HepG2 (cell line): ENCODE measurements around the gene ZSWIM8. TPM values are rescaled to one million over a fixed set of nuclear protein-coding genes. Genes with fewer than 3 reads are reported as not detected.
A peak's percentile ranks its signal among the peaks of the same experiment; 100 is the strongest.

Experiments
- AGO2 ChIP-seq: fragments of 200-400 bp; formaldehyde crosslinking; optimal IDR thresholded peaks from 2 replicates; pipeline ENCODE3; 2017; ENCODE audit warnings: mild to moderate bottlenecking, low read depth, low read length, moderate library complexity
- ATRX ChIP-seq: sonication (generic); formaldehyde crosslinking; IDR thresholded peaks from 2 replicates; pipeline ENCODE4 v1.4.0; 2020; ENCODE audit warnings: missing genetic modification reagents, borderline replicate concordance
- ERF ChIP-seq: IDR thresholded peaks from 2 replicates; pipeline ENCODE4 v1.6.1; 2018; ENCODE audit warnings: missing biosample characterization, missing genetic modification reagents
- FOSL2 ChIP-seq: sonication (generic); formaldehyde crosslinking; IDR thresholded peaks from 2 replicates; pipeline ENCODE4 v1.4.0; 2020; ENCODE audit warnings: missing genetic modification reagents
- FOXA1 ChIP-seq, 2 experiments: fragments of 450-650 bp in 1 of 2; sonication (generic) in 1 of 2; formaldehyde crosslinking in 1 of 2; IDR thresholded peaks; 2 replicates each; pipeline versions ENCODE4 v1.4.0 to v1.6.1; 2016 to 2020; ENCODE audit warnings: missing genetic modification reagents in 1 of 2
- FOXA3 ChIP-seq: IDR thresholded peaks from 2 replicates; pipeline ENCODE4 v1.6.1; 2016; ENCODE audit warnings: missing genetic modification reagents, missing compliant biosample characterization
- GFI1 ChIP-seq: sonication (generic); formaldehyde crosslinking; IDR thresholded peaks from 2 replicates; pipeline ENCODE4 v1.5.0; 2020; ENCODE audit warnings: missing genetic modification reagents, mild to moderate bottlenecking, borderline replicate concordance
- GTF2F1 ChIP-seq: fragments of 150-350 bp; IDR thresholded peaks from 2 replicates; pipeline ENCODE4 v1.6.1; 2014; ENCODE audit warnings: low read length
- HDAC2 ChIP-seq: sonication (generic); formaldehyde crosslinking; IDR thresholded peaks from 2 replicates; pipeline ENCODE4 v1.4.0; 2020; ENCODE audit warnings: missing genetic modification reagents
- HNRNPK ChIP-seq: fragments of 200-400 bp; formaldehyde crosslinking; IDR thresholded peaks from 2 replicates; pipeline ENCODE4 v1.6.1; 2018; ENCODE audit warnings: low read length, low read depth, moderate library complexity, mild to moderate bottlenecking; ENCODE audit not compliant: poor library complexity, severe bottlenecking
- HNRNPLL ChIP-seq: fragments of 200-400 bp; formaldehyde crosslinking; IDR thresholded peaks from 2 replicates; pipeline ENCODE4 v1.6.1; 2017; ENCODE audit warnings: mild to moderate bottlenecking, low read depth, low read length; ENCODE audit not compliant: poor library complexity, severe bottlenecking
- HNRNPUL1 ChIP-seq: fragments of 200-400 bp; formaldehyde crosslinking; IDR thresholded peaks from 2 replicates; pipeline ENCODE4 v1.6.1; 2017; ENCODE audit warnings: low read depth, mild to moderate bottlenecking, low read length, moderate library complexity
- NFYC ChIP-seq: IDR thresholded peaks from 2 replicates; pipeline ENCODE4 v1.6.1; 2016; ENCODE audit warnings: missing genetic modification reagents, missing compliant biosample characterization
- PHF20 ChIP-seq: sonication (generic); formaldehyde crosslinking; IDR thresholded peaks from 2 replicates; pipeline ENCODE4 v1.5.0; 2020; ENCODE audit warnings: mild to moderate bottlenecking, missing genetic modification reagents
- RORA ChIP-seq: sonication (generic); formaldehyde crosslinking; IDR thresholded peaks from 2 replicates; pipeline ENCODE4 v1.5.0; 2020; ENCODE audit warnings: mild to moderate bottlenecking, missing genetic modification reagents, moderate library complexity
- SAP130 ChIP-seq: IDR thresholded peaks from 2 replicates; pipeline ENCODE4 v1.6.1; 2016; ENCODE audit warnings: low read depth
- SOX6 ChIP-seq, 2 experiments: fragments of 450-650 bp in 1 of 2; sonication (generic) in 1 of 2; formaldehyde crosslinking in 1 of 2; IDR thresholded peaks; 2 replicates each; pipeline versions ENCODE4 v1.4.0 to v1.6.1; 2017 to 2020; ENCODE audit warnings: antibody characterized with exemption in 1 of 2, mild to moderate bottlenecking in 1 of 2, missing genetic modification reagents in 1 of 2
- YY1 ChIP-seq: IDR thresholded peaks from 2 replicates; pipeline ENCODE4 v1.6.1; 2011; ENCODE audit warnings: low read length, low read depth, moderate library complexity, mild to moderate bottlenecking; ENCODE audit not compliant: insufficient read depth, insufficient replicate concordance
- ZNF143 ChIP-seq: sonication (generic); formaldehyde crosslinking; IDR thresholded peaks from 2 replicates; pipeline ENCODE4 v1.4.0; 2020; ENCODE audit warnings: missing genetic modification reagents
- ZNF331 ChIP-seq: sonication (generic); formaldehyde crosslinking; IDR thresholded peaks from 2 replicates; pipeline ENCODE4 v1.4.0; 2020; ENCODE audit warnings: missing genetic modification reagents
- ZNF552 ChIP-seq: sonication (generic); formaldehyde crosslinking; IDR thresholded peaks from 2 replicates; pipeline ENCODE4 v1.9.0; 2022; ENCODE audit warnings: missing genetic modification reagents, mild to moderate bottlenecking, borderline replicate concordance
- ZNF567 ChIP-seq: sonication (generic); formaldehyde crosslinking; IDR thresholded peaks from 2 replicates; pipeline ENCODE4 v1.8.1; 2023; ENCODE audit warnings: mild to moderate bottlenecking, missing genetic modification reagents, borderline replicate concordance
- ZNF574 ChIP-seq: sonication (generic); formaldehyde crosslinking; IDR thresholded peaks from 2 replicates; pipeline ENCODE4 v1.4.0; 2020; ENCODE audit warnings: missing genetic modification reagents
- ZNF850 ChIP-seq: sonication (generic); formaldehyde crosslinking; conservative IDR thresholded peaks from 2 replicates; pipeline ENCODE4 v1.9.0; 2021; ENCODE audit warnings: mild to moderate bottlenecking, missing genetic modification reagents
- polyA plus RNA-seq, 8 experiments: library from polyadenylated mRNA; depleted of rRNA in 3 of 8; stranded (reverse) in 7 of 8; unstranded in 1 of 8; fragments of >200 nt; fragmentation: Illumina TruSeq in 4 of 8; extraction: Trizol in 4 of 8; gene quantifications; 2 replicates each; pipeline versions ENCODE4 v1.2.1 to v1.2.3, GENCODE V29; 2011 to 2016; ENCODE audit warnings: low read depth in 4 of 8, missing spikeins in 1 of 8, mixed read lengths in 1 of 8; ENCODE audit not compliant: insufficient read depth in 1 of 8
- total RNA-seq, 5 experiments: library from RNA; depleted of rRNA; stranded (reverse); fragments of >200 nt; fragmentation: Illumina TruSeq; extraction: Trizol; gene quantifications; 2 replicates each; pipeline ENCODE4 v1.2.3, GENCODE V29; 2016; ENCODE audit warnings: low read depth in 1 of 5
- TF ChIP-seq, protein P1 (sequence below): sonication (generic); formaldehyde crosslinking; IDR thresholded peaks from 2 replicates; pipeline ENCODE4 v1.4.0; 2020; ENCODE audit warnings: missing genetic modification reagents

The ZSWIM8 gene
- total and polyA plus RNA-seq, 2 of the 13 experiments (the other 11 are each of a cell fraction or from before 2014, with no cell fraction given) = 39.9 to 98.2 TPM

DNA sequence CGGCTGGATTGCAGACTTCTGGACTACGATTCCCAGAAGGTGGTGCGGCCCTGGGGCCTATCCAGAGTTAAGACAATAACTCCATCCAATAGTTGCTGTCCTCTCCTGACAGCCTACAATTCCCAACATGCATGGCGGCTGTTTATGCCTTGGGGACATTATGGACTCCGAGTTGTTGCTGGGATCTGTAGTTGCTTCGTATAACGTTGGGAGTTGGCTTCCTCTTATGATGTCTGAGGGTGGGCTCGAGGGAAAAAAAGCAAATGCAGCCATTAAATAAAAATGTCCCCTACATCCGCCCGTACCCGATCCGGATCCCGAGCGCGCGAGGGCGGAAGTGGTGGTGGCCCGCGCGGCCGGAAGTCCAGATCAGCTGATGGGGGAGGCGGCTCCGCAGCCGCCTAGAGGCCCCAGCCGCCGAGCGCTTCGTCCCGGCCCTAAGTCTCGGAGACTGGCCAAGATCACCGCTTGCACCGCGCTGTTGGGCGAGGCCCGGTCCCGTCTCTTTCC is at the start of gene ZSWIM8 (continued):
- TF ChIP-seq ZNF850 = 0 out of 2 replicates have a peak, but pooled peaks have one; percentile 83
- peak; percentile 57; the same call in 1 of the 2 replicates for TF ChIP-seq HDAC2 (CRISPR knock-in tag)
- peak; percentile 79 for TF ChIP-seq FOXA3 (CRISPR knock-in tag)
- no peak for TF ChIP-seq HNRNPUL1
- peak; percentile 77 for TF ChIP-seq PHF20 (CRISPR knock-in tag)
- TF ChIP-seq, protein P1, sequence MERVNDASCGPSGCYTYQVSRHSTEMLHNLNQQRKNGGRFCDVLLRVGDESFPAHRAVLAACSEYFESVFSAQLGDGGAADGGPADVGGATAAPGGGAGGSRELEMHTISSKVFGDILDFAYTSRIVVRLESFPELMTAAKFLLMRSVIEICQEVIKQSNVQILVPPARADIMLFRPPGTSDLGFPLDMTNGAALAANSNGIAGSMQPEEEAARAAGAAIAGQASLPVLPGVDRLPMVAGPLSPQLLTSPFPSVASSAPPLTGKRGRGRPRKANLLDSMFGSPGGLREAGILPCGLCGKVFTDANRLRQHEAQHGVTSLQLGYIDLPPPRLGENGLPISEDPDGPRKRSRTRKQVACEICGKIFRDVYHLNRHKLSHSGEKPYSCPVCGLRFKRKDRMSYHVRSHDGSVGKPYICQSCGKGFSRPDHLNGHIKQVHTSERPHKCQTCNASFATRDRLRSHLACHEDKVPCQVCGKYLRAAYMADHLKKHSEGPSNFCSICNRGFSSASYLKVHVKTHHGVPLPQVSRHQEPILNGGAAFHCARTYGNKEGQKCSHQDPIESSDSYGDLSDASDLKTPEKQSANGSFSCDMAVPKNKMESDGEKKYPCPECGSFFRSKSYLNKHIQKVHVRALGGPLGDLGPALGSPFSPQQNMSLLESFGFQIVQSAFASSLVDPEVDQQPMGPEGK (CRISPR knock-in tag) = peak; percentile 64
- peak; percentile 98 for TF ChIP-seq SAP130 (CRISPR knock-in tag)
- TF ChIP-seq ERF (CRISPR knock-in tag) = no peak
- TF ChIP-seq FOSL2 (CRISPR knock-in tag) = 0 out of 2 replicates have a peak, but pooled peaks have one; percentile 4
- TF ChIP-seq NFYC (CRISPR knock-in tag) = peak; percentile 92
- no peak for TF ChIP-seq GTF2F1
- TF ChIP-seq ZNF143 (CRISPR knock-in tag) = peak; percentile 96
- TF ChIP-seq RORA (CRISPR knock-in tag) = no peak
- TF ChIP-seq ZNF574 (CRISPR knock-in tag) = peak; percentile 83
- TF ChIP-seq GFI1 = no peak
- TF ChIP-seq ZNF552 (CRISPR knock-in tag) = no peak
- peak; percentile 41; the same call in 1 of the 2 replicates for TF ChIP-seq ZNF331 (CRISPR knock-in tag)
- TF ChIP-seq HNRNPLL = peak; percentile 6
- no peak for TF ChIP-seq ATRX (CRISPR knock-in tag)
- TF ChIP-seq AGO2 = peak; percentile 44
- TF ChIP-seq HNRNPK = peak; percentile 90
- TF ChIP-seq SOX6 (IDR thresholded peaks at IDR 0.05) = no peak
- TF ChIP-seq SOX6 (CRISPR knock-in tag; IDR thresholded peaks at IDR 0.05) = peak; percentile 35; the same call in 1 of the 2 replicates
- TF ChIP-seq FOXA1 (IDR thresholded peaks at IDR 0.05) = no peak
- peak; percentile 68 for TF ChIP-seq FOXA1 (CRISPR knock-in tag; IDR thresholded peaks at IDR 0.05)
- TF ChIP-seq YY1 = peak; percentile 71
- 0 out of 2 replicates have a peak, but pooled peaks have one; percentile 30 for TF ChIP-seq ZNF567
